GM21528 (cell line): ENCODE measurements around the gene EXOC3L4.
"Not testable (repeated sequence)": the region's sequence is repeated elsewhere in the genome, so short reads cannot be mapped to it uniquely, and the experiment has no call there.

Source experiments
- ATAC-seq: cut with Tn5 transposase; IDR thresholded peaks from one replicate; pipeline ENCODE4 v1.9.1; 2021; ENCODE audit warnings: mild to moderate bottlenecking, moderate library complexity; ENCODE audit not compliant: unreplicated experiment, low FRiP score

The EXOC3L4 gene

DNA sequence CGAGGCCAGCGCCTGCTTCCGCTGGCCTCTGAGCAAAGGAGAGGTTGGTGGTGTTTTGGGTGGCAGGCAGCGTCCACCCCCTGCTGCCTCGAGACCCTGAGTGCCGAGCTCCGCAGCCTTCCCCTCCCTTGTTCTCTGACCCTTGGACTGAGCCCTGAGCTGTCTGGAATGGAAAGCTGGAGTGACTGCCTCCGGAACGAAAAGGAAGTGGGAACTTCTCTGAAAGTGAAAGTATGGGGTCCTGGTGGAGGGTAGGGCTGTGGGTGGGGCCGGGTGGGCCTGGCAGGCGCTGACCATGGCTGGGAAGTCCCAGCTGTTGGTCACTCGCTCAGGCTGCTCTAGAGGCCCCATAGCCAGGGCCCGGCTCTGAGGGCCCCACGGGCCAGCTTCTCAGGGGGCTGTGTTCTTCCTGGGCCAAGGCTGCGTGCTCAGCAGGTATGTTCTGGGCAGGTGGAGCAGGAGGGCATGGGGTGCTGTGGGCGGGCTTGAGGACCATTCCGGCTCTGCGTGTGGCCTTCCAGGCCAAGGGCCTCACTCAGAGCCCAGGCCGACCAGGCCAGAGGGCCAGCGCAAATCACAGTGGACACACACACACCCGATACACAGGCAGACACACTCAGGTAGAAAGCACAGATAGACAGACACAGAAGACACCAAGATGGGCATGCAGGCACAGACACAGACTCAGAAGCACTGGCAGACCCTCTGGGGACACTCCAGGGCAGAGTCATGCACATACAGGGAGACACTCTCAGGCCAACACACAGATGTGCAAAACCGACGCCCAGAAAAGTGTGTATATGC is at the start of gene EXOC3L4:
Gene EXOC3L4 (plus strand): TSS at position 320 of the 804 bp plus-strand sequence. CDS start 5,495 bp downstream, outside the sequence.
- ATAC-seq: no peak

DNA sequence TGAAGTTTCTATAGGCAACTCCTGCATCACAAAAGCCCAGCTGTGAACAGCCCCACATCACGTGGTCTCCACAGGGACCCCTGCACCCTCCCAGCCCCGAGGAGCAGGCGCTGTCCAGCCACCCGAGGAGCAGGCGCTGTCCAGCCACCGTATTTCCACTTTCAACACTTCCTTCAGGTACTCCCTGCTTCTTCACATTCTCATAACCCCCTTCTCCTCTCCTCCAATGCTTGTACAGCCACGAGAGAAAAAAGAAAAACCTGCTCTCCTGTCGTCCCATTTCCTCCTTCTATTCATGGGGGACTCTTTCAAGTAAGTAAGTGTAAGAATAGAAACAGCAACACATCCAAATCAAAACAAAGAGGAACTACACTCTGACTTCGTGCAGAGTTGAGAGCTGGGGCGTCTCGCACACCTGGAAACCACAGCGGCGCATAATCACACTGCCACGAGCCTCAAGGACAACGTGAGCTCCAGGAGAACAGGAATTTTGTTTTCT is 49.1 kb upstream of the EXOC3L4 start:
- ATAC-seq: peak; percentile 47

DNA sequence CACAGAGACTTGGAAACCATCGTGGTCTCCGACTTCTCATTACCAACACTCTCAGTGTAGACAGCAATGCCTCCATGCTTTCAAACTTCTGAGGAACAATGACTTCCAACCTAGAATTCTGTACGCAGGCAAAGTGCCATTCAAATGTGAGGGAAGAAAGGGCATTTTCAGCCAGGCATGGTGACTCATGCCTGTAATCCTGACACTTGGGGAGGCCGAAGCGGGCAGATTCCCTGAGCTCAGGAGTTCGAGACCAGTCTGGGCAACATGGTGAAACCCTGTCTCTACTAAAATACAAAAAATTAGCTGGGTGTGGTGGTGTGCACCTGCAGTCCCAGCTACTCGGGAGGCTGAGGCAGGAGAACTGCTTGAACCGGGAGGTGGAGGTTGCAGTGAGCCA is 47.1 kb upstream of the EXOC3L4 start:
- ATAC-seq: not testable (repeated sequence)

DNA sequence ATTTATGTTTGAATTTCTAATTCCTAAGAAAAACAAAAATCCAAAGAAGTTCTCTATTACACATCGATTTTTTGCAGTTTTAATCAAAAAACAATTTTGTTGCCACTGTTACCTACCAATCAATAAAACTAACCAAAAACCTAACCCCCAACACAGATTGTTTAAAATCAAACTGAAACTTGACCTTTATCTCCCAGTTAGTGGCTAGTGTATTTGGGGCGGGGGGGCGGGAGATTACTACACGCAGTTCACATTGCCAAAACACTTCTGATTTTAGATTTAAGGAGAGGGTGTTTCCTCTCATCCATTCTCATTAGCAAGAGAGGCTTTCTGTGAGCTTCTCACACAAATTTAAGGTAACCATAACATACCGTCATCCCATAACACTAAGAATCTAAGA is 43.6 kb upstream of the EXOC3L4 start:
- ATAC-seq: no peak

DNA sequence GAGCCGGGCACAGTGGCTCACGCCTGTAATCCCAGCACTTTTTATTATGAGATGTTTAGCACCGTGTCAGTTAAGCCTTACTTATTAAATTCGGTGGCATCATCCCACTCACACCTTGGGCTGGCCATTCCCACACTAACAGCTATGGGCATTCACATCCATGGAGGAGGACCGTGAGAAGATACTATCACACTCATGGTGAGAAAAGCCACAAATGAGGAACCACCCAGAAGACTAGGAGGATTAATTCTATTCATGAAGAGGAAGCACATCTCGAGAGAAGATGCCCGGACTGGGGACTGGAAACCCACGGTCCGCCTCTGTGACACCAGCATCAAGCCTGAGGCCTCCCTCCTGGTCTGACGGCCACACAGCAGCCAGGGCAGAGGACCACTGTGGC is 42.1 kb upstream of the EXOC3L4 start:
- no peak for ATAC-seq

DNA sequence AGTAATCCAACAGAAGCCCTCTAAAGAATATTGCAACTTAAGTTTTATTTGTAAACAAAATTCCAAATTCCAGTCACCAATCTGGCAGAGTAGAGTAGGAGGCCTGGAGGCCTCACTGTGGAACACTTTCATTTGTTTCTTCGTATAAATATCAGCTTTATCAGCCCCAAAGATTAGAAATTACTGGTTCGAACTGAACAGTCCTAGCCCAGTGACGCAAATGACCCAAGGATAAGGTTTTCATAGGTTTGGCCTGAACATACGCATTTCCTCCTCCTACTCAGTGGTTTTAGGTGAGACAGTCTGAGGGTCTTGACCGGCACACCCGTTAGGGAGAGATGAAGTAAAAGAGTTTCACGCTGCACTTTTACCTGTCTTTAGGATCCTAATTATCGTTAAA is 38.8 kb upstream of the EXOC3L4 start:
- no peak for ATAC-seq

DNA sequence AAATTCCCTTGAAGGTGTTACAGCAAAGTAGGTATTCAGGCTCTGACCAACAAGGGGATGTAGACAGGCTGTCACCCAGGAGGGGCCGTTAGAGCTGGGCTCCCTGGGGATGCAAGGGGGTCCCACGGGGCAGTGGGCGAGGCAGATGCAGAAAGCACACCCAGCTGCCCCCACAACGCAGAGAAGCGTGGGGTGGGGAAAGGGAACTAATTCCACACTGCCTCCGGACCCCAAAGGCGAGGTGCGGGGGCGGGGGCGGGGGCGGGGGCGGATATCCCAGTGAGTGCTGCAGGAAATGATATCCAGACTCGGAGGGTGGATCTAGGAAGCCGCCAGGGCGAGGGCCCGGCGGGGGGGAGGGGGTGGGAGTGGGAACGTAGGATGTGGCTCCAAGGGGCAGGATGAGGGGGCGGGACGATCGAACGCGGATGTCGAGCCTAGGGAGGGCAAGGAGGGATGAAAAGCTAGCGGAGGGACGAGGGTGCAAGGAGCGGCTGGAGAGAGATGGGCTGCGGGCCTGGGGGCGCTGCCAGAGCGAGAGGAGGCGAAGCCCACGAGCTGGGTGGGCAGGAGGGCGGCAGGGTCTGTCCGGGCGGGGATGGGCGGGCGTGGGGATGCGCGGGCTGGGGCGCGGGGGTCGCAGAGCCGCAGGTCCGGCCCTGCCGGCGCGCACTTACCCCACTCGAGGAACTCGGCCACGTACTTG is 38.0 kb upstream of the EXOC3L4 start:
- no peak for ATAC-seq

DNA sequence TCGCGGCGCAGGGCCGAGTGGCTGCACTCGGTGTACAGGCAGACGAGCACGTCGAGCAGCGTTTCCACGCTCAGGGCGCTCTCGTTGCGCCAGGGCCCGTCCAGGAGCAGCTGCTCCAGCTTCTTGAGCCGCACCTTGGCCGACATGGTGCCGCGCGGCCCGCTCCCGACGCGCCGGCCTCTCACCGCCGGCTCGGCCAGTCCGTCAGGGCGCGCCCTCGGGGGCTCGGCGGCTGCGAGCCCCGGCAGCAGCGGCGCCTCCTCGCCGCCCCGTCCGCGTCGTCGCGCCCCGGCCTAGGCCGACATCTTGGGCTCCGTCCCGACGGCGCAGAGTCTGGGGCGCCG is 37.5 kb upstream of the EXOC3L4 start:
- ATAC-seq: peak; percentile 28

DNA sequence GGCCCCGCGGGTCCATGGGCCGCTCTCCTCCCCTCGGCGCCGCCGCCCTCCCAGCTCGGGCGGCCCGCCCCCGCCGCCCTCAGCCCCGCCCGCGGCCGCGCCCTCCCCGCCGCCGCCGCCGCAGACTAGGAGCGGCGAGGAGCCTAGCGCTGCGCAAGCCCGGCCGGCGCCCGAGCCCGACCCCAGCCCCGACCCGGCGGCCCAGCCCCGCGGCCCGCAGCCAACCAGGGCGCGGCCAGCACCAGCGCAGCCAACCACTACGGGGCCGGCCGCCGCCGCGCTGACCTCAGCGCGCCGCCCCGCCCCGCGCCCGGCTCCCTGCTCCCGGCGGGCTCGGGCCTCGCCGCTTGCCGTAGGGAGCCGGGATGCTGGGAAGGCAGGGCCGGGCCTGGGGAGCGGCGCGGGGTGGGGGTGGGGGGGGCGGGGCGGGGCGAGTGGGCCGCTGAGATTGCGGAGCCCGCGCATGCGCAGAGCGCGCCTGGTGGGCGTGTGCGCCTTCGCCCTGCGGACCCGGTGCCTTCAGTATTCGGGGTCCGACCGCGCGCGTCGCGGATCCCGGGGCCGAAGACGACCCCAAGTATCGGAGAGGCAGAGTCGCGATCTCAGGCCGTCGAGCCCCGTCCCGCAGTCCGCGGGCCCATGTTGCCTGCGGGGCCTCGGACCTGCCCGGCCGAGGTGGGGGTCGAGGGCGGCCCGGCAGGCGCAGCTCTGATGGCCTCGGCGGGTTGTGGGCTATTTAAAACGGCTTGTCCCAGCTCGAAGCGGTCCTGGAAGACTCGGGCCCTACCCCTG is 37.0 kb upstream of the EXOC3L4 start, which contains the start of gene CDC42BPB:
Gene CDC42BPB (minus strand): TSS at position 178 of the 792 bp plus-strand sequence. CDS start 376 bp downstream, outside the sequence.
- ATAC-seq: peak; percentile 70

DNA sequence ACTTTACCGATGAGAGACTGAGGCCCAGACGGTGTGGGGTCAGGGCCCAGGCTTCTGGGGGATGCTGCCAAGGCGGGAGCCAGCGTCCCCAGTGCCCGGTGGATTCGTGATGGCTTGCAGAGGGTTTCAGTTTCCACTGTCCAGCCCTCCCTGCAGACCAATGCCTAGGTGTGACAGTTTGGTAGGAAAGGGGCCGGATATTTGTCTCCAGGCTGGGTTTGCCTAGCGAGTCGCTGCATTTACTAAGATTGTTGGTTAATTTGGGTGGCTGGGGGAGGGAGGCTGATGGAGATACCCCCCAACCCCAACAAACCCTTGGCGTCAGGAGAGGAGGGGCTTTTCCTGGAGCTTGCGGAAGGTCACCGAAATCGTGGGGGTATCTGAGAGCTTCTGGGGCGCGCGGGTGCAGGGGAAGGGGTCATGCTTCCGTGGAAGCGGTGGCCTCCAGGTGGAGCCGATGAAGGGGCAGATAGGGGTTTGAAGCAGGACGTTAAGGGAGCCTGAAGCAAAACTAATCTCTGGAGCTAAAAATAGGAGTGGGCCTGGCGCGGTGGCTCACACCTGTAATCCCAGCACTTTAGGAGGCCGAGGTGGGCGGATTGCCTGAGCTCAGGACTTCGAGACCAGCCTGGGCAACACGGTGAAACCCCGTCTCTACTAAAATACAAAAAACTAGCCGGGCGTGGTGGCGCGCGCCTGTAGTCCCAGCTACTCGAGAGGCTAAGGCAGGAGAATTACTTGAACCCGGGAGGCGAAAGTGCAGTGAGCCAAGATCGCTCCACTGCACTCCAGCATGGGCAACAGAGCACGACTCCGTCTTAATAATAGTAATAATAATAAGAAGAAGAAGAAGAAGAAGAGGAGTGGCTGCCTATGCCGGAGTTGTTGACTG is 36.1 kb upstream of the EXOC3L4 start:
- ATAC-seq: no peak

DNA sequence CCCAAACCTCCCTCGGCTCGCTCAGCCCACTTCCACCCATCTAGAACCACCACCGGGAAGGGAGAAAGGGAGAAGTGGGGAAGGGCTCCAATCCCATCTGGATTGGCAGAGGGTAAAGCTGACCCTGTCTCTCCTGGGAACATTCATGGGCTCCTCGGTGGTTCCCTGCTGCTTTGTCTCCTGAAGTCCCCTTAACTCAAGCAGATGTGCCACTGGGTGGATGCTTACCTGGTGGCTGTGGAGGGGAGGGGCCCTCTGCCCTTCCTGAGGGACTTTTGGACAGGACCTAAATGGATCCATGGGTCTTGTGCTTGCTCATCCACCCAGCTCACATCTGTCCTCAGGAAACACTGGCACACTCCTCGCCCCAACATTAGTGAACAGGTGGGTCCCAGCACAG is 35.0 kb upstream of the EXOC3L4 start:
- ATAC-seq: no peak

DNA sequence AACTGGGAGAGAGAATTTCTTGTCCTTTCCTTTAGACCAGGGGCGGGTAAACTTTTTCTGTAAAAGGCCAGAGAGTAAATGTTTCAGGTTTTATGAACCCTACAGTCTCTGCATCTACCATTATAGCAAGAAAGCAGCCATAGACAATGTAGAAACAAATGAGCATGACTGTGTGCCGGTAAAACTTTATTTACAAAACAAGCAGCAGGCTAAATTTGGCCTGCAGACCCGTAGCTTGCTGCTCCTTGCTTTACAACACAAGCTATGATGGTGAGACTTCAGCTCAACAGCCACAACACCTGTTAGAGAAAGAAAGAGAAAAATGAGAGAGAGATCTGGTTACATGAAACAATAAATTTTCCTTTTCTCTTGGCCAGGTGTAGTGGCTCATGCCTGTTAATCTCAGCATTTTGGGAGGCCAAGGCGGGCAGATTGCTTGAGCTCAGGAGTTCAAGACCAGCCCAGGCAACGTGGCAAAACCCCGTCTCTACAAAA is 33.0 kb upstream of the EXOC3L4 start:
- ATAC-seq: no peak

DNA sequence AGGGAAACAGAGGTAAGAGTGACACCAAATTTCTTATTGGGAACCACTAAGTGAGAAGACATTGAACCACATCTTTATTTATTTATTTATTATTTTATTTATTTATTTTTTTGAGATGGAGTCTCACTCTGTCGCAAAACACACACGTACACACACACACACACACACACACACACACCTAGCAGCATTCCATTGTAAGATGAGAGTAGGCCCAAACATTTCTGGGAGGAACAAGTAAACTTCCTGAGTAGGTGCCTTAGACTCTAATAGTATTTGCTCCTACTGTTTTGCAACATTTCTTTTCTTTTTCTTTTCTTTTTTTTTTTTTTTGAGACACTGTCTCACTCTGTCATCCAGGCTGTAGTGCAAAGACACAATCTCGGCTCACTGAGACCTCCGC is 30.1 kb upstream of the EXOC3L4 start:
- no peak for ATAC-seq

DNA sequence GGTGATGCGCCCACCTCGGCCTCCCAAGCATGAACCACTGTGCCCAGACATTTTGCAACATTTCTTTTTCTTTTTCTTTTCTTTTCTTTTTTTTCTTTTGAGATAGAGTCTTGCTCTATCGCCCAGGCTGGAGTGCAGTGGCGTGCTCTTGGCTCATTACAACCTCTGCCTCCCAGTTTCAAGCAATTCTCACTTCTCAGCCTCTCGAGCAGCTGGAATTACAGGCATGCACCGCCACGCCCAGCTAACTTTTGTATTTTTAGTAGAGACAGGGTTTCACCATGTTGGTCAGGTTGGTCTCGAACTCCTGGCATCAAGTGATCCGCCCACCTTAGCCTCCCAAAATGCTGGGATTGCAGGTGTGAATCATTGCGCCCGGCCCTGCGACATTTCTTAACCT is 29.5 kb upstream of the EXOC3L4 start:
- no peak for ATAC-seq

DNA sequence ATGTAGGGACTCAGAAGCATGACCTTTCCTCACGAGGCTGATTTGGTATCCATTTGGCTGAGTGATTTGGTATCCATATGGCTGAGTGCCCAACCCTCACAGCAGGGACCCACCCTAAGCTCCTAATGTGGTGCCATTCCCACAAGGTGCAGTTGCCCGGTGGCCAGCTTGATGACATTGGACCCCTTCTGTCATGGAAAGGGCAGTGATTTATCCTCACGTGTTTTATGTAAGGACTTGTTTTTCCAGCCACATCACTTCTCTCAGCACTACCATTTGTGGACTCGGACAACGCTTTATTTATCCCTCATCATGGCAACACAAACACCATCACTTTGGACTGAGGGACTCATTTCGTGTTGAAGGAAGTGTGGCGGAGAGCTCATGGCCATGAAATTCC is 28.7 kb upstream of the EXOC3L4 start:
- ATAC-seq: no peak

DNA sequence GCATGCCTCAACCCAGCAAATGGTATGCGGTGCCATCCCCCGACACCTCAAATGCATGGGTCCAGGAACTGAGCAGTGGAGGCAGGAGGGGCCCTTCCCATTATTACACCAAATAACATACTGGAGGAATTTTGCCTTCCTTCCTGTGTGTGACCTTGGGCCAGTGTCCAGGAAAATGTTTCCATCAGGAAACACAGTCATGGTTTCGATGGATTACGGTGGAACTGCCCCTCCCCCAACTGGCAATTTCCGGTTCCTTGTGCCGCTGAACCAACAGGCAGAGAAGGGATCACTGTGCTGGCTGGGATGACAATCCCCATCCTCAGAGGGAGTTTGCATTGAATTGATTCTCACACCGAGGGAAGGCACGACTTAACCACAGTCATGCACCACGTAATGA is 28.1 kb upstream of the EXOC3L4 start:
- no peak for ATAC-seq

DNA sequence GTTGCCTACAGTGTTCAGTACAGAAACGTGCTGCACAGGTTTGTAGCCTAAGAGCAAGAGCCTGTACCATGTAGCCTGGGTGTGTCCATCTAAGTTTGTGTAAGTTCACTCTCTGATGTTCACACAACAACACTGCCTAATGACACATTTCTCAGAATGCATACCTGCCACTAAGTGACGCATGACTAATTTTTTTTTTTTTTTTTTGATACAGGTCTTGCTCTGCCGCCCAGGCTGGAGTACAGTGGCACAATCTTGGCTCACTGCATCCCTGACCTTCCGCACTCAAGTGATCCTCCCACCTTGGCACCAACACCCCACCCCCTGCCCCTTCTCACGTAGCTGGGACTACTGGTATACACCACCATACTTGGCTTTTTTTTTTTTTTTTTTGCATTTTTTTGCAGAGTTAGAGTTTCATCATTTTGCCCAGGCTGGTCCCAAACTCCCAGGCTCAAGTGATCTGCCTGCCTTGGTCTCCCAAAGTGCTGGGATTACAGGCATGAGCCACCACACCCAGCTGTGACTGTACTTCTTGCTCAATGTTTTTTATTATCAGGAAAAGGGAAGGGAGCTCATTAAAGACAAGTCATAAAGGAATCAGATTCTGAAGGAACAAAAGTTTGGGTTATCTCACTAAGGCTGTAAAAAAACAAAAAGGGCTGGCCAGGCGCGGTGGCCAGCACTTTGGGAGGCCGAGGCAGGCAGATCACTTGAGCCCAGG is 27.1 kb upstream of the EXOC3L4 start:
- ATAC-seq: no peak

DNA sequence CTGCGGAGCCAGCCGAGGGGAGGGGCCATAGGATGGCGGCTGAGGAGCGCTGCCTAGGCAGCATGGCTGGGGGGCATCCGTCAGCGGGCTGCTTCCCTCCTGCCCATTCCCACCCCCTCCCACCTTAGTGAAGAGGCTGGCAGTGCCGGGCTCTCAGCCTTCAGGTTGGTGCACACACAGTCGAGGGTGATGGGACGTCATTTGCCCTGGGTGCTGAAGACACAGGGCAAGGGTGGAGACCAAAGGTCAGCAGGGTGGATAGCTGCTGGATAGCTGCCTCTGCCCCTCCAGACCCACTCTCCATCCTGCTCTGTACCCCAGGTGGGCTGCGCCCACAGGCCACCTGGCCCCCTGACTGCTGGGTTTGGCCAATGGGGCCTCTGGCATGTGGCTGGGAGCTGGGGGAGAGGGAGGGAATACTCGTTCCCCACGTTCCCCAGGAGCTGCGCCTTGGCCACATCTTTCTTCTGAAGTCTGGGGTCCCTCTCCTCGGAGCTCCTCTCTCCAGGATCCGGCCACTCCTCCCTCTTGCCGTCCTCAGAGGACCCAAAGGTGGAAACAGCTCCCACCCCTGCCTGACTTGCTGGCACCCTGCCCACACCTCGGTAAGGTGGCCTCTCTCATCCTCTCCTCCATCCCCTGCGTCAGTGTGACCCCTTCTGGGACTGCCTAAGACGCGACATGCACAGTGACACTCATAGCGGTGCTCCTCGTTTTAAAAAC is 26.0 kb upstream of the EXOC3L4 start:
- ATAC-seq: no peak
